ENCODE measurements around the gene ADGRL2. TPM values are rescaled to one million over a fixed set of nuclear protein-coding genes. Genes with fewer than 3 reads are reported as not detected.

Gene ADGRL2
- polyA plus RNA-seq, 1 donor (not counting 4 experiments of a cell fraction or from before 2014, with no cell fraction given): 6.6 TPM

- Histone ChIP-seq H4K20me1 (ENCODE audit: control insufficient read depth, extremely low read depth, insufficient read depth, low read length) (no peaks in the 10 kb centered on the region), H3K4me3 (ENCODE audit: control insufficient read depth in 2 of 3, extremely low read depth in 1 of 3, insufficient read depth in 2 of 3, low read depth in 1 of 3, low read length in 3 of 3) (no peak overlapping the region), H3K9me3 (ENCODE audit: control insufficient read depth, low read depth, low read length) (no peaks in the 10 kb centered on the region), H3K27ac (ENCODE audit: control insufficient read depth, insufficient read depth, low read length) (no peak overlapping the region), H3K4me1 (ENCODE audit: control insufficient read depth, extremely low read depth, insufficient read depth, low read length) (no peaks in the 10 kb centered on the region), H3K9ac (ENCODE audit: control insufficient read depth, extremely low read depth, insufficient read depth, low read length) (no peak overlapping the region), H2AFZ (ENCODE audit: control insufficient read depth, low read length) (no peak overlapping the region), H3K36me3 (ENCODE audit: control insufficient read depth in 2 of 2, extremely low read depth in 1 of 2, insufficient read depth in 2 of 2, low read length in 2 of 2) (no peaks in the 10 kb centered on the region), H3K4me2 (ENCODE audit: control insufficient read depth, extremely low read depth, insufficient read depth, low read depth, low read length) (no peak overlapping the region), H3K9me1 (ENCODE audit: control insufficient read depth, extremely low read depth, insufficient read depth, low read length) (no peaks in the 10 kb centered on the region), H3K79me2 (ENCODE audit: control insufficient read depth, insufficient read depth, low read length) (no peaks in the 10 kb centered on the region), H3K27me3 (ENCODE audit: control insufficient read depth, extremely low read depth, insufficient read depth, low read length) (no peaks in the 10 kb centered on the region)
- dilution Hi-C loops (cut with MboI; ENCODE audit: extremely low pct_ligation_motif_present, low sequenced_read_pairs): no loop called here
- FAIRE-seq: no peak
- DNase-seq (ENCODE audit: low read depth, low spot score): no peak
- TF ChIP-seq CTCF (optimal IDR thresholded peaks at IDR 0.05 in 1 of 3, IDR thresholded peaks at IDR 0.05 in 1 of 3, conservative IDR thresholded peaks at IDR 0.05 in 1 of 3; ENCODE audit: extremely low read depth in 1 of 3, insufficient read depth in 2 of 3, low read length in 3 of 3) (no peak), EZH2 (IDR thresholded peaks at IDR 0.05; ENCODE audit: low read length) (no peak)
Observed at GRCh38 chr1:81823082-81823481, 22.3 kb downstream of the ADGRL2 start.

GRCh38 chr1:81824759-81825158 lies 24.0 kb downstream of the ADGRL2 start:
- DNase-seq (ENCODE audit: low read depth, low spot score) (no peak), FAIRE-seq (no peak)
- Histone ChIP-seq H3K36me3 (ENCODE audit: control insufficient read depth in 2 of 2, extremely low read depth in 1 of 2, insufficient read depth in 2 of 2, low read length in 2 of 2) (no peaks in the 10 kb centered on the region), H3K27ac (ENCODE audit: control insufficient read depth, insufficient read depth, low read length) (no peak overlapping the region), H3K4me1 (ENCODE audit: control insufficient read depth, extremely low read depth, insufficient read depth, low read length) (no peaks in the 10 kb centered on the region), H3K4me2 (ENCODE audit: control insufficient read depth, extremely low read depth, insufficient read depth, low read depth, low read length) (no peak overlapping the region), H3K9me1 (ENCODE audit: control insufficient read depth, extremely low read depth, insufficient read depth, low read length) (no peaks in the 10 kb centered on the region), H4K20me1 (ENCODE audit: control insufficient read depth, extremely low read depth, insufficient read depth, low read length) (no peaks in the 10 kb centered on the region), H3K9ac (ENCODE audit: control insufficient read depth, extremely low read depth, insufficient read depth, low read length) (no peak overlapping the region), H2AFZ (ENCODE audit: control insufficient read depth, low read length) (no peak overlapping the region), H3K27me3 (ENCODE audit: control insufficient read depth, extremely low read depth, insufficient read depth, low read length) (no peaks in the 10 kb centered on the region), H3K4me3 (ENCODE audit: control insufficient read depth in 2 of 3, extremely low read depth in 1 of 3, insufficient read depth in 2 of 3, low read depth in 1 of 3, low read length in 3 of 3) (no peak overlapping the region), H3K9me3 (ENCODE audit: control insufficient read depth, low read depth, low read length) (no peaks in the 10 kb centered on the region), H3K79me2 (ENCODE audit: control insufficient read depth, insufficient read depth, low read length) (no peaks in the 10 kb centered on the region)
- TF ChIP-seq EZH2 (IDR thresholded peaks at IDR 0.05; ENCODE audit: low read length) (no peak), CTCF (optimal IDR thresholded peaks at IDR 0.05 in 1 of 3, IDR thresholded peaks at IDR 0.05 in 1 of 3, conservative IDR thresholded peaks at IDR 0.05 in 1 of 3; ENCODE audit: extremely low read depth in 1 of 3, insufficient read depth in 2 of 3, low read length in 3 of 3) (no peak)
- dilution Hi-C loops (cut with MboI; ENCODE audit: extremely low pct_ligation_motif_present, low sequenced_read_pairs): no loop called here

Data from keratinocyte (primary cell).